ENCODE data around the gene ZFP36L1.

ZFP36L1 gene

DNA sequence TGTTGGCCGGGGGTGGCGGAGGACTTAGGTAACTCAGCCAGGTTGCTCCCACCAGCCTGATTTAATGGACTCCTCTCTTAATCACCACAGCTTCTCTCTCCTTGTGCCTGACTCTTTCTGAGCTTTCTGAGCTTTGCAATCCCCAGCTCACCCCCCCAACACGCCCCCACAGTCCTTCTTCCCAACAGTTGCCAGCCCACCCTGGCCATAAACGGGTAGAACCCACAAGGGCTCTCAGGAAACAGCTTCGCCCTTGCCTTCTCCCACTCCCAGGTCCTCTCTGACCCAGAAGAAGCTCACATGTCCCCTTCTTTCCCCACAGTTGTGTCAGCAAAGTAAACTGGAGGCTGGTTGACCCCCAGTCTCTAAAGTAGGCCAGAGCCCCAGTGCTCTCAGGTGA lies 32.9 kb downstream of the ZFP36L1 start:
- TF ChIP-seq POLR2A (IDR thresholded peaks at IDR 0.05; ENCODE audit: low read depth, low read length): no peak
- no peak for TF ChIP-seq PAX5 (IDR thresholded peaks at IDR 0.05; ENCODE audit: insufficient read depth, low read length, severe bottlenecking)
- no peak for TF ChIP-seq TAF1 (IDR thresholded peaks at IDR 0.05; ENCODE audit: low read depth, low read length)
- TF ChIP-seq POU2F2 (IDR thresholded peaks at IDR 0.05; ENCODE audit: low read depth, low read length): no peak
- TF ChIP-seq POLR2AphosphoS5 (IDR thresholded peaks at IDR 0.05; ENCODE audit: low read depth, low read length): no peak
- no peak for TF ChIP-seq SPI1 (IDR thresholded peaks at IDR 0.05; ENCODE audit: low read depth, low read length)
- FAIRE-seq: no peak

DNA sequence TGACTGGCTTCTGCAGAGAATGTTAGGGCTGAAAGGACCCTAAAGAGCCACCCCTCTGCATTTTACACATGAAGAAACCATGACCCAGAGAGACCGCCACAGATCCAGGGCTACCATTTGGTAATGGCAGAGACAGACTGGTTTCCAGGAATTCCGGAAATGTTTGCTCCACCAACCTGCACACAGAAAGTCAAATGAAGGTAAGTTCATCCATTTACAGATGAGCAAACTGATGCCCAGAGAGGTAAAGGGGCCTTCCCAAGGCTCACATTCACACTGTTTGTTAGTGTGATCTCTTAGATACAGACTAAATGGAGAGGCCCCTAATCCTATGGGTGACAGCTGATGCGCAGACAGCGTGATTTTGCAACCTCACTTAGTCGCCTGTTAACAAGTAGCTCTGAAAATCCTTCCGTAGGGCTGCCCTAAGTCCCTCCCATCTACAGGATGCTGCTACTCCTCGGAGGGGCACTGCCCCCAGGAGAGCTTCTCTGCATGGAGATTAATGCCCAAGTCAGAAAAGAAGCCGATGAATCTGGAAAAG lies 33.8 kb downstream of the ZFP36L1 start:
- TF ChIP-seq POLR2A (IDR thresholded peaks at IDR 0.05; ENCODE audit: low read depth, low read length): no peak
- no peak for TF ChIP-seq PAX5 (IDR thresholded peaks at IDR 0.05; ENCODE audit: insufficient read depth, low read length, severe bottlenecking)
- TF ChIP-seq TAF1 (IDR thresholded peaks at IDR 0.05; ENCODE audit: low read depth, low read length): no peak
- TF ChIP-seq POU2F2 (IDR thresholded peaks at IDR 0.05; ENCODE audit: low read depth, low read length): no peak
- TF ChIP-seq SPI1 (IDR thresholded peaks at IDR 0.05; ENCODE audit: low read depth, low read length): no peak
- TF ChIP-seq POLR2AphosphoS5 (IDR thresholded peaks at IDR 0.05; ENCODE audit: low read depth, low read length): no peak
- FAIRE-seq: no peak
- no peak for DNase-seq (ENCODE audit: insufficient read length, low spot score)

More for the DNA sequence above, 32.9 kb downstream of the ZFP36L1 start:
- DNase-seq (ENCODE audit: insufficient read length, low spot score): no peak

DNA sequence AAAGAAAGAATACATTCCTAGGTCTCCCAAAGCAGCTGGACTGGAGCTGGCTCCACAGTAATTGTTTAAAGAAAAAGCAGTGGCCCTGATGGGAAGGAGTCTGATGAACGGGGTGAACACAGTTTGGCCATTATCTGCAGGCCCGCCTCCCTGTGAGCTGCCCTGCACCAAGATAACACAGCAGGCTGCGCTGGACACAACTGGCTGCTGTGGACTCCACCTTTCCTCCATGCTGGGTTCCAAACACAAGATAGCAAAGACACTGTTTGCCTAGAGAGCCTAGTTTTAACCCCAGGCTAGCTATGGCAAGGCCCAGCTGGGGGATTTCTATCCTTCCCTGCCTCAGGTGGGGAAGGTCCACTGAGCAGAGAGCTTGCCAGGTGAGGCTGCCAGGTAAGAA lies 34.6 kb downstream of the ZFP36L1 start:
- DNase-seq (ENCODE audit: insufficient read length, low spot score) (no peak), FAIRE-seq (no peak)
- TF ChIP-seq PAX5 (IDR thresholded peaks at IDR 0.05; ENCODE audit: insufficient read depth, low read length, severe bottlenecking): no peak
- TF ChIP-seq POLR2AphosphoS5 (IDR thresholded peaks at IDR 0.05; ENCODE audit: low read depth, low read length): no peak
- TF ChIP-seq POU2F2 (IDR thresholded peaks at IDR 0.05; ENCODE audit: low read depth, low read length): no peak
- no peak for TF ChIP-seq POLR2A (IDR thresholded peaks at IDR 0.05; ENCODE audit: low read depth, low read length)
- TF ChIP-seq TAF1 (IDR thresholded peaks at IDR 0.05; ENCODE audit: low read depth, low read length): no peak
- no peak for TF ChIP-seq SPI1 (IDR thresholded peaks at IDR 0.05; ENCODE audit: low read depth, low read length)

DNA sequence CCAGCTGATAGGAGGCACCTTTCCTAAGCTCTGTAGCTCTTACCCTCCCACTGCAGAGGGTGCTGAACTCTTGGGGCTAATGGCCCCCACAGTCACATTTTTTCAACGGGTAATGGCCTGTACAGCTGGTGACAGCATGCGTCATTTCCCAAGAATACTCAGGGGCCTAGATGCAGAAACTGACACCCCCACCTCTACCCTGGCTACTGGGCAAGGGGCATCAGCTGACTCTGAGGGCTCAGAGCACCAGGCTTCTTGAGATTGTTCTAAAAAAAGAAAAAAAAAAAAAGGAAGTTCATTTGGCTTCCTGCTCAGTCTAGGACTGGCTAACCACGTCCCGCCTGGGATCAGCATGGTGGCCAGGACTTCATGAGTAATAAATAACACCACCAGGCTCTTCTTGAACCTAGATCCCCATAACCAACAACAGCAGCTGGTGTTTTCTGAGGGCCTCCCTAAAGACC lies 35.2 kb downstream of the ZFP36L1 start:
- no peak for FAIRE-seq
- DNase-seq (ENCODE audit: insufficient read length, low spot score): no peak

DNA sequence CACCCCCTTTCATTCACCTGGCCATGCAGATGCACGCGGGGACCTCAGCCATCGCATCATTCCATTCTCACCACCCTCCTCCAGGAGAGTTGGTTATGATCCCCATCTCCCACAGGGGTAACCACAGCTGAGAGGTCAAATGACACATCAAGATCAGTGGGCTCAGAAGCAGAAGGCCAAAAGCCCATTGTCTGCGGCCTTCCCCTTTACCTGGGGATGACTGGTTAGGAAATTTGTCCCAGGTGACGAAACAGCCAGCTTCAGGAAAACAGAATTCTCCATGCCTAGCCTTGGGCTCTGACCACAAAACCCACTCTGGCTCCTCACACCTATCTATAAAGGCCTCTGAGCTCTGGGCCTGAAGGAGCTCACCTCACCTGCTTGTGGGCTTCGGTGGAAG lies 36.1 kb downstream of the ZFP36L1 start:
- DNase-seq (ENCODE audit: insufficient read length, low spot score) (no peak), FAIRE-seq (peak; percentile 9)
- TF ChIP-seq TAF1 (IDR thresholded peaks at IDR 0.05; ENCODE audit: low read depth, low read length): no peak
- TF ChIP-seq SPI1 (IDR thresholded peaks at IDR 0.05; ENCODE audit: low read depth, low read length): no peak
- no peak for TF ChIP-seq PAX5 (IDR thresholded peaks at IDR 0.05; ENCODE audit: insufficient read depth, low read length, severe bottlenecking)
- TF ChIP-seq POLR2AphosphoS5 (IDR thresholded peaks at IDR 0.05; ENCODE audit: low read depth, low read length): no peak
- no peak for TF ChIP-seq POLR2A (IDR thresholded peaks at IDR 0.05; ENCODE audit: low read depth, low read length)
- no peak for TF ChIP-seq POU2F2 (IDR thresholded peaks at IDR 0.05; ENCODE audit: low read depth, low read length)

More for the DNA sequence above, 35.2 kb downstream of the ZFP36L1 start:
- TF ChIP-seq POLR2A (IDR thresholded peaks at IDR 0.05; ENCODE audit: low read depth, low read length) (no peak), SPI1 (IDR thresholded peaks at IDR 0.05; ENCODE audit: low read depth, low read length) (no peak), PAX5 (IDR thresholded peaks at IDR 0.05; ENCODE audit: insufficient read depth, low read length, severe bottlenecking) (no peak), POLR2AphosphoS5 (IDR thresholded peaks at IDR 0.05; ENCODE audit: low read depth, low read length) (no peak), POU2F2 (IDR thresholded peaks at IDR 0.05; ENCODE audit: low read depth, low read length) (no peak), TAF1 (IDR thresholded peaks at IDR 0.05; ENCODE audit: low read depth, low read length) (no peak)

DNA sequence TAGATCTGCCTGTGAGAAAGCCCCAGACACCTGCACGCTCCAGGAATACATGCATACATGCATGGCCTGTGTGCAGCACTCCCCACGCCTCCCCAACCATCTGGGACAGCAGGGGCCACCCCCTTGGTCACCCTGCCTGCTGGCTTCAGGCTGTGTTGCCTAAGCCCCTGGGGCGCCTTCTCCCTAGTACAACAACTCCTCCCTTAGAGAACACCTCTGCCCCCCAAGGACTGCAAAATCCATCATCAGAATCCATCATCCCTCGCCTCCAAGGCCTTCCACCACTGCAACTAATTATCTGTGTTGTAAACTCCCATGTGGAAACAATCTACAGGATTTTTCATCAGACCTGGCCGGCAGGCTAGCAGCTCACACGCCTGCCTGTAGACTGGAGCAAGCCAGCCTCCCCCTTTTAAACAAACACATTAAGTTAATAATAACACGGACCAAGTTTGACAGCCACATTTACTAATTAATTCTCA lies 36.8 kb downstream of the ZFP36L1 start:
- DNase-seq (ENCODE audit: insufficient read length, low spot score) (no peak), FAIRE-seq (no peak)
- TF ChIP-seq POLR2AphosphoS5 (IDR thresholded peaks at IDR 0.05; ENCODE audit: low read depth, low read length) (no peak), POLR2A (IDR thresholded peaks at IDR 0.05; ENCODE audit: low read depth, low read length) (no peak), POU2F2 (IDR thresholded peaks at IDR 0.05; ENCODE audit: low read depth, low read length) (no peak), PAX5 (IDR thresholded peaks at IDR 0.05; ENCODE audit: insufficient read depth, low read length, severe bottlenecking) (no peak), TAF1 (IDR thresholded peaks at IDR 0.05; ENCODE audit: low read depth, low read length) (no peak), SPI1 (IDR thresholded peaks at IDR 0.05; ENCODE audit: low read depth, low read length) (no peak)

DNA sequence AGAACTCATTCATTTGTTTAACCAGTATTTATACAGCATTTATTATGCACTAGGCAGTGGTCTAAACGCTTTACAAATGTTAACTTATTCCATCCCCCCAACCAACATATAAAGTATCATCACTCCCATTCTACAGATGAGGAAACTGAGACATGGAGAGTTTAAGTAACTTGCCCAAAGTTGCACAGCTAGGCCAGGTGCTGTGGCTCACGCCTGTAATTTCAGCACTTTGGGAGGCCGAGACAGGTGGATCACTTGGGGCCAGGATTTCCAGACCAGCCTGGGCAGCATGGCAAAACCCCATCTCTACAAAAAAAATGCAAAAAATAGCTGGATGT lies 37.9 kb downstream of the ZFP36L1 start:
- FAIRE-seq (no peak), DNase-seq (ENCODE audit: insufficient read length, low spot score) (no peak)
- TF ChIP-seq PAX5 (IDR thresholded peaks at IDR 0.05; ENCODE audit: insufficient read depth, low read length, severe bottlenecking) (no peak), TAF1 (IDR thresholded peaks at IDR 0.05; ENCODE audit: low read depth, low read length) (no peak), SPI1 (IDR thresholded peaks at IDR 0.05; ENCODE audit: low read depth, low read length) (no peak), POLR2AphosphoS5 (IDR thresholded peaks at IDR 0.05; ENCODE audit: low read depth, low read length) (no peak), POLR2A (IDR thresholded peaks at IDR 0.05; ENCODE audit: low read depth, low read length) (no peak), POU2F2 (IDR thresholded peaks at IDR 0.05; ENCODE audit: low read depth, low read length) (no peak)

DNA sequence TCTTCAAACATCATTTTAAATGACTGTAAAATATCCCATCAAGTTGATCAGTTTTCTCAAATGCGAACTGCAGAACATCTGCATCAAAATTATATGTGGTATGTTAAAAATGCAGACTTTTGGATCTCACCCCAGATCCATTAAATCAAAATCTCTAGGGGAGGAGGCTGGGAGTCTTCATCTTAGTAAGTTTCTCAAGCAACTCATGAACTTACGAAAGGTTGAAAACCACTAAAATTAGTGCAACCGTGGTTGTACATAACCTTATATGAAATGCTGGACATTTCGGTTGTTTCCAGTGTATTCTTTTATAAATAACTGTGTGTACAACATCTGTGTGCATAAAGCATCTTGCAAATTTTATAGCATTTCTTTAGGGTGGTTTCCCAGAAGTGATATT lies 39.2 kb downstream of the ZFP36L1 start:
- no peak for TF ChIP-seq SPI1 (IDR thresholded peaks at IDR 0.05; ENCODE audit: low read depth, low read length)
- TF ChIP-seq PAX5 (IDR thresholded peaks at IDR 0.05; ENCODE audit: insufficient read depth, low read length, severe bottlenecking): no peak
- DNase-seq (ENCODE audit: insufficient read length, low spot score) (no peak), FAIRE-seq (no peak)

DNA sequence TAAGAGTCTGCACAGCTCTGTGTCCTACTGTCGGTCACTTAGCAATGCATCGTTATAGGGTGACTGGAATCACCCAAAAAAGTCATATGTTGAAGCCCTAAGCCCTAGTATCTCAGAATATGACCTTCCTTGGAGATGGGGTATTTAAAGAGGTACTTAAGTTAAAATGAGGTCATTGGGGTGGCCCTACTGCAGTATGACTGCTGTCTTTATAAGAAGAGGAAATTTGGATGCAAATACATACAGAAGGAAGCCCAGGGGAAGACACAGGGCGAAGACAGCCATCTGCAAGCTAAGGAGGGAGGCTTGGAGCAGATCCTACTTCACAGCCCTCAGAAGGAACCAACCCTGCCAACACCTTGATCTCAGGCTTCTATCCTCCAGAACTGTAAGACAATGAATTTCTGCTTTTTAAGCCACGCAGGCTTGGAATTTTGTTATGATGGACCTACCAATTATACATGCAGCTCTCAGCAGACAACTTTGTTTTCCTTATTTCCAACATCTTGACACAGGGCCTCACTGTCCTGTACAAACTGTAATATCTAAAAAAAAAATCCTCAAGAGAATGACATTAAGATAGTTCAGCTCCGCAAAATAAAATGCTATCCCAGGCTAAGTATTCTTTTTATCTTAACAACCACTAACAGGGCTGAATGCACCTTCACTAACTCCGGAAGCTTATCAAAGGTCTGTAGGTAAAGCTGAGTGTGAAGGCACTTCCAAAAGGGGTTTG lies 40.4 kb downstream of the ZFP36L1 start:
- TF ChIP-seq POLR2AphosphoS5 (IDR thresholded peaks at IDR 0.05; ENCODE audit: low read depth, low read length): no peak
- TF ChIP-seq SPI1 (IDR thresholded peaks at IDR 0.05; ENCODE audit: low read depth, low read length): no peak
- no peak for TF ChIP-seq TAF1 (IDR thresholded peaks at IDR 0.05; ENCODE audit: low read depth, low read length)
- no peak for TF ChIP-seq POU2F2 (IDR thresholded peaks at IDR 0.05; ENCODE audit: low read depth, low read length)
- no peak for TF ChIP-seq PAX5 (IDR thresholded peaks at IDR 0.05; ENCODE audit: insufficient read depth, low read length, severe bottlenecking)
- TF ChIP-seq POLR2A (IDR thresholded peaks at IDR 0.05; ENCODE audit: low read depth, low read length): no peak
- DNase-seq (ENCODE audit: insufficient read length, low spot score) (no peak), FAIRE-seq (no peak)
